Endothelial cell of umbilical vein (primary cell): ENCODE results near the gene TMEM40.

Experiments used
- CTCF ChIP-seq, 2 donors: IDR thresholded peaks; 1 replicate in 1 of 2; 2 replicates in 1 of 2; pipeline ENCODE4 v1.5.1; 2011; ENCODE audit warnings: low read length in 2 of 2, mild to moderate bottlenecking in 2 of 2, moderate library complexity in 2 of 2, control low read depth in 1 of 2, inconsistent platforms in 1 of 2, low read depth in 1 of 2; ENCODE audit not compliant: insufficient read depth in 1 of 2; ENCODE audit errors: extremely low read depth in 1 of 2
- MAX ChIP-seq: IDR thresholded peaks from 2 replicates; pipeline ENCODE4 v1.6.1; 2011; ENCODE audit not compliant: insufficient read depth, insufficient read length
- POLR2A ChIP-seq: IDR thresholded peaks from 2 replicates; pipeline ENCODE4 v1.6.1; 2012; ENCODE audit warnings: low read depth, mild to moderate bottlenecking, control low read depth, low read length
- POLR2AphosphoS5 ChIP-seq: IDR thresholded peaks from 2 replicates; pipeline ENCODE4 v1.6.1; 2012; ENCODE audit warnings: low read depth, mild to moderate bottlenecking, control low read depth, low read length, moderate library complexity; ENCODE audit not compliant: insufficient read depth

- TF ChIP-seq POLR2A: no peak
- no peak for TF ChIP-seq MAX
- no peak for TF ChIP-seq CTCF (IDR thresholded peaks at IDR 0.05; ENCODE audit: extremely low read depth in 1 of 2, insufficient read depth in 1 of 2, low read depth in 1 of 2, low read length in 2 of 2)
- TF ChIP-seq POLR2AphosphoS5: no peak
Measured at GRCh38 chr3:12750223-12750622, 8.8 kb downstream of the TMEM40 start.
